IPS DF 6.9 (cell line): Measurements from ENCODE around the gene FIP1L1.

Source experiments
- DNase-seq: peaks from one replicate; pipeline ENCODE4 v3.0.0-alpha.2; 2013; ENCODE audit warnings: low read depth, low spot score
- H3K27ac ChIP-seq: one replicate; pipeline ENCODE4 v1.5.1; 2013; ENCODE audit warnings: low read length, control low read depth
- H3K27me3 ChIP-seq: 2 replicates; pipeline ENCODE4 v1.6.1; 2013; ENCODE audit warnings: mild to moderate bottlenecking, low read length; ENCODE audit not compliant: control insufficient read depth, insufficient read depth
- H3K36me3 ChIP-seq: 2 replicates; pipeline ENCODE4 v1.6.1; 2013; ENCODE audit warnings: low read length; ENCODE audit not compliant: control insufficient read depth, insufficient read depth
- H3K4me1 ChIP-seq: 2 replicates; pipeline ENCODE4 v1.6.1; 2013; ENCODE audit warnings: low read length; ENCODE audit not compliant: control insufficient read depth, insufficient read depth
- H3K4me3 ChIP-seq: 2 replicates; pipeline ENCODE4 v1.5.1; 2013; ENCODE audit warnings: mild to moderate bottlenecking, low read length
- H3K9me3 ChIP-seq: 2 replicates; pipeline ENCODE4 v1.6.1; 2013; ENCODE audit warnings: low read length, inconsistent platforms; ENCODE audit not compliant: control insufficient read depth, insufficient read depth
- WGBS: extraction: QIAGEN DNeasy Blood & Tissue Kit; methylation state at CpG from one replicate; pipeline ENCODE4 v1.1.7; 2013; ENCODE audit warnings: mixed read lengths, missing lambda C conversion rate; ENCODE audit not compliant: insufficient read length, insufficient coverage; 5-methylcytosine and 5-hydroxymethylcytosine counted together

Gene FIP1L1

GRCh38 chr4:53484911-53485657 lies 107.6 kb downstream of the FIP1L1 start:
- Histone ChIP-seq H3K27ac (no peak overlapping the region), H3K4me1 (no peaks in the 10 kb centered on the region), H3K4me3 (no peak overlapping the region), H3K36me3 (no peaks in the 10 kb centered on the region), H3K27me3 (no peaks in the 10 kb centered on the region), H3K9me3 (no peaks in the 10 kb centered on the region)
- no peak for DNase-seq
- WGBS: no CpG with 5 or more reads among the region's 5 CpGs

DNA sequence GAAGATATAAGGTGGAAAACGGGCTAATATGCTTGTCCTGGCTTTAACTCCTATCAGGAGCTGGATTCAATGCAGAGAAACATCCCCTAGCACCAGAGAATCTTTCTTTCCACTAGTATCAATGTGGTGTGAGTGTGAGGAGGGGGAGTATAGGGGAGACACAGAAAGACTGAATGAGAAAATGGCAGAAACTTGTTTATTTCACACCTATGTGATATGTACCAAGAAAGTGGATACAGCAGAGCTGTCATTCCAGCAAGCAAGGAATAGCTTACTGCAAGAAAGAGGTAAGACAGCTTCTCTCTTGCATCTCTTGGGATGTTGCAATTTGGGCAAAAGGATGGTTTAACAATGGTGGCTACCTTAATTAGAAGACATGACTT lies 108.2 kb downstream of the FIP1L1 start:
- WGBS: no CpG with 5 or more reads among the region's 1 CpG
- Histone ChIP-seq H3K4me1 (no peaks in the 10 kb centered on the region), H3K27ac (no peak overlapping the region), H3K36me3 (no peaks in the 10 kb centered on the region), H3K27me3 (no peaks in the 10 kb centered on the region), H3K9me3 (no peaks in the 10 kb centered on the region), H3K4me3 (no peak overlapping the region)
- no peak for DNase-seq

DNA sequence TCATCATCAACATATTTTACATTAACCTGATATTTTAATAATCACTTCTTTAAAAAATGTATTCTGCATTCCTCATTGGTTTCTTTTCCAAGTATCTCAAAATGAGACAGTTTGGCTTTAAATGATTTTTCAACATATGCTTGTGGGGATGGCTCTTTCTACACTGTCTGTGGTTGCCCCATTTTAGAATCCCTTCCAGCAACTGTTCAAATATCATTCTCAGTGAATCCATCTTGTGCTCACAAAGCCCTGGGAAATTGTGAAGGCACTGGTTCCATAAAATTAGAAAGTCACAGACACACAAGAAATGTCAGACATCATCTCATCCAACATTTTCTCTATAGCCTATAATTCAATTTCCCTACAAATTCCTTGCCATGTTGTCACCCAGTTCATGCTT lies 110.3 kb downstream of the FIP1L1 start:
- Histone ChIP-seq H3K4me1 (no peaks in the 10 kb centered on the region; the same call in 1 of the 2 replicates), H3K36me3 (no peaks in the 10 kb centered on the region), H3K9me3 (no peaks in the 10 kb centered on the region), H3K4me3 (no peak overlapping the region), H3K27me3 (no peaks in the 10 kb centered on the region), H3K27ac (no peak overlapping the region)
- no peak for DNase-seq

- no peak overlapping the region for H3K27ac ChIP-seq
Measured at GRCh38 chr4:53489279-53489889, 111.9 kb downstream of the FIP1L1 start.

GRCh38 chr4:53490161-53490956 lies 112.9 kb downstream of the FIP1L1 start:
- Histone ChIP-seq H3K4me1 (no peaks in the 10 kb centered on the region; the same call in 1 of the 2 replicates), H3K4me3 (no peak overlapping the region), H3K27me3 (no peaks in the 10 kb centered on the region), H3K9me3 (no peaks in the 10 kb centered on the region), H3K36me3 (no peaks in the 10 kb centered on the region), H3K27ac (no peak overlapping the region)
- no CpG with 5 or more reads among the region's 6 CpGs for WGBS
- DNase-seq: no peak

More at GRCh38 chr4:53489279-53489889, 111.9 kb downstream of the FIP1L1 start:
- H3K36me3 ChIP-seq: no peaks in the 10 kb centered on the region
- no peaks in the 10 kb centered on the region for H3K27me3 ChIP-seq
- no peak overlapping the region for H3K4me3 ChIP-seq
- no peaks in the 10 kb centered on the region for H3K9me3 ChIP-seq
- no peak for DNase-seq
- H3K4me1 ChIP-seq: no peaks in the 10 kb centered on the region; the same call in 1 of the 2 replicates

- no peak overlapping the region for H3K4me3 ChIP-seq
Measured at GRCh38 chr4:53490965-53491622, 113.7 kb downstream of the FIP1L1 start.

DNA sequence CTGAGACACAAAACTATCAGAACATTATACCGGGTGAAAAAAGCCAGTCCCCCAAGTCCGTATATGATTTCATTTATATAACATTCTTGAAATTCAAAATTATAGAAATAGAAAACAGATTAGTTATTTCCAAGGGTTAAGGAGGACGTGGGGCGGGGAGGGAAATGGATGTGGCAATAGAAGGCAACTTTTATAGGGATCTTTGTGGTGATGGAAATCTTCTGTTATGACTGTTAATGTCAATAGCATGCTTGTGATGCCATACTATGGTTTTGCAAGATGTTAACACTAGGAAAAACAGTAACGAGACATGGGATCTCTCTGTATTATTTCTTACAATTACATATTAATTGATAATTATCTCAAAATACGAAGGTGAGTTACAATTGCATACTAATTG lies 117.4 kb downstream of the FIP1L1 start:
- H3K9me3 ChIP-seq: no peaks in the 10 kb centered on the region
- H3K27me3 ChIP-seq: no peaks in the 10 kb centered on the region
- H3K4me3 ChIP-seq: no peak overlapping the region
- H3K4me1 ChIP-seq: no peaks in the 10 kb centered on the region; the same call in 1 of the 2 replicates
- H3K27ac ChIP-seq: no peak overlapping the region
- no peaks in the 10 kb centered on the region; the same call in 1 of the 2 replicates for H3K36me3 ChIP-seq
- WGBS: 100% methylated on average over 2 of the region's 6 CpGs
- no peak for DNase-seq

More at GRCh38 chr4:53490965-53491622, 113.7 kb downstream of the FIP1L1 start:
- Histone ChIP-seq H3K36me3 (no peaks in the 10 kb centered on the region; the same call in 1 of the 2 replicates), H3K27me3 (no peaks in the 10 kb centered on the region), H3K4me1 (no peaks in the 10 kb centered on the region; the same call in 1 of the 2 replicates), H3K9me3 (no peaks in the 10 kb centered on the region), H3K27ac (no peak overlapping the region)
- WGBS: no CpG with 5 or more reads among the region's 3 CpGs
- DNase-seq: no peak

DNA sequence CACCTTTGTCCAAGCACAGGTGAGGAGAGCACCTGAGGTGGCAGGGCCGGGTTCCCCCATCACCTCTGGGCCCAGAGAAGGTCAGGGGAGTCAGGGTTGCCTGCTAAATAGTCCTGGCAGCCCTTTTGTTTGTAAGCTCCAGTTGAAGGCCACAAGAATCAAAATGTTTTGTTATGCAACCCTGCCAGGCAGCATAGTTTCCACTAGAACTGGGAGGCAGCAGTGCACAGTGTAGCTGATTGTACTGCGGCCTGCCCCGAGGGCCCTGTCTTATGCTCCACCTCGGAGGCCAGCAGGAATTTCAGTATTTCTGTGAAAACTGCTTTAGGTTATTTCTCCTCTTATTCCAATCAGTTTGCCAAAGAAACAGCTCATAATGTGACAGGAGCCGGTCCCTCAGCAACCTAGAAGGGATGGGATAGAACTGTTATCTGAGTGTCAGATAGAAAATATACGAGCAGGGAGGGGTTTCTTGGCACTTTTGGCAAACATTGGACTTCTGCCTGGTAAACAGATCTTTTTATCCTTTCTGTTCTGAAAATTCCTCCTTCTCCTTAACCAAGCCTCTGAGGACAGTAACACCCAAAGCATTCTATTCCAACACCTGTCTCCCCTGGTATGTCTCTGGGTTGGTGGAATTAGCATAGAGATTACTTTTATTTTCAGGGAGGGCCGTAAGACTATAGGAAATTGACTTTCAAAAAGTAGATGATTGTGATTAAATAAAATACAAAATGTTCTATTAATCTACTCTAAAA lies 120.2 kb downstream of the FIP1L1 start:
- no peak for DNase-seq
- no peaks in the 10 kb centered on the region for H3K9me3 ChIP-seq
- no peaks in the 10 kb centered on the region; the same call in 1 of the 2 replicates for H3K36me3 ChIP-seq
- H3K27ac ChIP-seq: no peak overlapping the region
- no peaks in the 10 kb centered on the region for H3K27me3 ChIP-seq
- no CpG with 5 or more reads among the region's 7 CpGs for WGBS
- no peaks in the 10 kb centered on the region for H3K4me1 ChIP-seq
- no peak overlapping the region for H3K4me3 ChIP-seq

DNA sequence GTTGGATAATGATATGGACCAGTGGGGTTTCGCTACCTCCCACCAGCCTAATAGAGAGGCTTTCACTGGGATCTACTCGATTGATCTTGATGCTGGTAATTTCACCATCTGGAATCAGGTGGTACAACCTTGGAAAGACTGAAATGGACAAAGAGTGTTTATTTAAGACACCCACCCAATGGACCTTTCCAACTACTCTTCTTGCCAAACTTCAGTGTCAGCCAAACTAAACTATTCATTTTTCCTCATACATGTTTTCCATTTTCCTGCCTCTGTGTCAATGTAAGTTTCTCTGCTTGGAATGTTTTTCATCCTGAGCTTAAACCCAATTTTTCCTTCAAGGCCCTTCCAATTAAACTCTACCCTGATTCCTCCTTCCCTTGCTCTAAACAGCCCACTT lies 121.3 kb downstream of the FIP1L1 start:
- Histone ChIP-seq H3K4me3 (no peak overlapping the region), H3K27ac (no peak overlapping the region), H3K36me3 (no peaks in the 10 kb centered on the region; the same call in 1 of the 2 replicates), H3K4me1 (no peaks in the 10 kb centered on the region), H3K9me3 (no peaks in the 10 kb centered on the region), H3K27me3 (no peaks in the 10 kb centered on the region)
- whole genome bisulfite sequencing: no CpG with 5 or more reads among the region's 2 CpGs
- DNase-seq: no peak
